ENCODE results near the gene SUFU.

- TF ChIP-seq CTCF (IDR thresholded peaks at IDR 0.05) (no peak), POLR2A (IDR thresholded peaks at IDR 0.05) (peak in 1 of 3 donors; percentile 10)
Observed at GRCh38 chr10:102660888-102661657, 157.3 kb downstream of the SUFU start.
